ENCODE measurements around the gene URI1.

Gene URI1

GRCh38 chr19:30049226-30049625 is 107.2 kb downstream of the URI1 start:
- H3K27ac ChIP-seq (replicated peaks) = no peak overlapping the region
- DNase-seq (ENCODE audit: low read depth in 1 of 2, low spot score in 1 of 2) = no peak
- no peak overlapping the region for H3K4me3 ChIP-seq (replicated peaks; ENCODE audit: insufficient read depth, low read length)
- TF ChIP-seq REST (IDR thresholded peaks at IDR 0.05; ENCODE audit: insufficient replicate concordance, low read depth) (no peak), POLR2AphosphoS5 (IDR thresholded peaks at IDR 0.05; ENCODE audit: low read depth) (no peak), GABPA (IDR thresholded peaks at IDR 0.05; ENCODE audit: low read depth) (no peak), SPI1 (IDR thresholded peaks at IDR 0.05; ENCODE audit: borderline replicate concordance, low read depth) (no peak), CTCF (IDR thresholded peaks at IDR 0.05; ENCODE audit: insufficient read depth, low read length) (no peak)
- no peaks in the 10 kb centered on the region for H3K27me3 ChIP-seq (ENCODE audit: insufficient read depth, poor library complexity, severe bottlenecking)

- Histone ChIP-seq H3K4me3 (replicated peaks; ENCODE audit: insufficient read depth, low read length) (no peak overlapping the region), H3K27ac (replicated peaks) (no peak overlapping the region), H3K27me3 (ENCODE audit: insufficient read depth, poor library complexity, severe bottlenecking) (no peaks in the 10 kb centered on the region)
- no peak for DNase-seq (ENCODE audit: low read depth in 1 of 2, low spot score in 1 of 2)
- no peak for TF ChIP-seq CTCF (IDR thresholded peaks at IDR 0.05; ENCODE audit: insufficient read depth, low read length)
- no peak for TF ChIP-seq REST (IDR thresholded peaks at IDR 0.05; ENCODE audit: insufficient replicate concordance, low read depth)
- no peak for TF ChIP-seq SPI1 (IDR thresholded peaks at IDR 0.05; ENCODE audit: borderline replicate concordance, low read depth)
- TF ChIP-seq POLR2AphosphoS5 (IDR thresholded peaks at IDR 0.05; ENCODE audit: low read depth) = no peak
- no peak for TF ChIP-seq GABPA (IDR thresholded peaks at IDR 0.05; ENCODE audit: low read depth)
These were observed 108.0 kb downstream of the URI1 start for GRCh38 chr19:30049846-30050667.

GRCh38 chr19:30052122-30053075 is 110.4 kb downstream of the URI1 start:
- no peak overlapping the region for H3K4me3 ChIP-seq (replicated peaks; ENCODE audit: insufficient read depth, low read length)
- no peak for DNase-seq (ENCODE audit: low read depth in 1 of 2, low spot score in 1 of 2)
- no peaks in the 10 kb centered on the region for H3K27me3 ChIP-seq (ENCODE audit: insufficient read depth, poor library complexity, severe bottlenecking)
- no peak for TF ChIP-seq GABPA (IDR thresholded peaks at IDR 0.05; ENCODE audit: low read depth)
- no peak overlapping the region for H3K27ac ChIP-seq (replicated peaks)

- no peak for TF ChIP-seq GABPA (IDR thresholded peaks at IDR 0.05; ENCODE audit: low read depth)
- TF ChIP-seq POLR2AphosphoS5 (IDR thresholded peaks at IDR 0.05; ENCODE audit: low read depth) = no peak
- TF ChIP-seq CTCF (IDR thresholded peaks at IDR 0.05; ENCODE audit: insufficient read depth, low read length) = no peak
- TF ChIP-seq REST (IDR thresholded peaks at IDR 0.05; ENCODE audit: insufficient replicate concordance, low read depth) = no peak
- no peak for TF ChIP-seq SPI1 (IDR thresholded peaks at IDR 0.05; ENCODE audit: borderline replicate concordance, low read depth)
- H3K27ac ChIP-seq (replicated peaks) = no peak overlapping the region
- no peaks in the 10 kb centered on the region for H3K27me3 ChIP-seq (ENCODE audit: insufficient read depth, poor library complexity, severe bottlenecking)
- no peak for DNase-seq (ENCODE audit: low read depth in 1 of 2, low spot score in 1 of 2)
- no peak overlapping the region for H3K4me3 ChIP-seq (replicated peaks; ENCODE audit: insufficient read depth, low read length)
These were observed 111.5 kb downstream of the URI1 start for GRCh38 chr19:30053558-30053957.
